Endothelial cell of umbilical vein (primary cell): ENCODE measurements around the gene ABT1.

Experiments used
- EZH2 ChIP-seq: IDR thresholded peaks from 2 replicates; pipeline ENCODE4 v1.6.1; 2012; ENCODE audit warnings: borderline replicate concordance, low read depth, mild to moderate bottlenecking, moderate library complexity, low read length, inconsistent platforms; ENCODE audit not compliant: severe bottlenecking
- GATA2 ChIP-seq: IDR thresholded peaks from 2 replicates; pipeline ENCODE4 v1.7.0; 2011; ENCODE audit warnings: low read depth, mild to moderate bottlenecking, moderate library complexity, mixed read lengths, low read length; ENCODE audit not compliant: insufficient read length, insufficient read depth
- JUN ChIP-seq: IDR thresholded peaks from 2 replicates; pipeline ENCODE4 v1.6.1; 2011; ENCODE audit warnings: borderline replicate concordance, low read depth; ENCODE audit not compliant: insufficient read length, insufficient read depth
- MYC ChIP-seq: IDR thresholded peaks from one replicate; pipeline ENCODE4 v1.6.1; 2011; ENCODE audit warnings: mild to moderate bottlenecking, low read depth, low read length
- POLR2A ChIP-seq: IDR thresholded peaks from 2 replicates; pipeline ENCODE4 v1.6.1; 2012; ENCODE audit warnings: low read depth, mild to moderate bottlenecking, control low read depth, low read length
- POLR2AphosphoS5 ChIP-seq: IDR thresholded peaks from 2 replicates; pipeline ENCODE4 v1.6.1; 2012; ENCODE audit warnings: low read depth, mild to moderate bottlenecking, control low read depth, low read length, moderate library complexity; ENCODE audit not compliant: insufficient read depth
- TF ChIP-seq, protein P1 (sequence below), 2 donors: IDR thresholded peaks; 1 replicate in 1 of 2; 2 replicates in 1 of 2; pipeline ENCODE4 v1.5.1; 2011; ENCODE audit warnings: low read length in 2 of 2, mild to moderate bottlenecking in 2 of 2, moderate library complexity in 2 of 2, control low read depth in 1 of 2, inconsistent platforms in 1 of 2, low read depth in 1 of 2; ENCODE audit not compliant: insufficient read depth in 1 of 2; ENCODE audit errors: extremely low read depth in 1 of 2
- TF ChIP-seq, protein P2 (sequence below): IDR thresholded peaks from 2 replicates; pipeline ENCODE4 v1.6.1; 2011; ENCODE audit not compliant: insufficient read depth, insufficient read length

DNA sequence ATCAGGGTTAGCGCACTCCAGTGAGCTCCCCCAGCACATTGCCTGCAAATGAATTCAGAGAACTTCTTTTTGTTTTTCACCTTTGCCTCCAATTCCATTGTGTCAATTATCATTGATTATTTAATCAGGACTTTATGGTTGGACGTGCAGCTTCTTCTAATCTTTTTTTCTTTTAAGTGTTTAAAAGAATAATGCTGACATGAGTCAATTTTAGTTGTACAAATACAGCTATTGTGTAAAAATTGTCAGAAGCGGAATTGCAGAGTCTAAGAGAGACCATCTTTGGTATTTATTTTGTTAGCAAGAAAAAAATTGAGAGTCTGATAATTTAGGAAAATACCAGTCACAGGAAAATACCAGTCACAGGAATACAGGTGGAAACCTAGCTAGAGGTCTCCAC, 5.5 kb downstream of the ABT1 start:
- no peak for TF ChIP-seq JUN
- TF ChIP-seq POLR2AphosphoS5: no peak
- no peak for TF ChIP-seq POLR2A
- TF ChIP-seq, protein P1, sequence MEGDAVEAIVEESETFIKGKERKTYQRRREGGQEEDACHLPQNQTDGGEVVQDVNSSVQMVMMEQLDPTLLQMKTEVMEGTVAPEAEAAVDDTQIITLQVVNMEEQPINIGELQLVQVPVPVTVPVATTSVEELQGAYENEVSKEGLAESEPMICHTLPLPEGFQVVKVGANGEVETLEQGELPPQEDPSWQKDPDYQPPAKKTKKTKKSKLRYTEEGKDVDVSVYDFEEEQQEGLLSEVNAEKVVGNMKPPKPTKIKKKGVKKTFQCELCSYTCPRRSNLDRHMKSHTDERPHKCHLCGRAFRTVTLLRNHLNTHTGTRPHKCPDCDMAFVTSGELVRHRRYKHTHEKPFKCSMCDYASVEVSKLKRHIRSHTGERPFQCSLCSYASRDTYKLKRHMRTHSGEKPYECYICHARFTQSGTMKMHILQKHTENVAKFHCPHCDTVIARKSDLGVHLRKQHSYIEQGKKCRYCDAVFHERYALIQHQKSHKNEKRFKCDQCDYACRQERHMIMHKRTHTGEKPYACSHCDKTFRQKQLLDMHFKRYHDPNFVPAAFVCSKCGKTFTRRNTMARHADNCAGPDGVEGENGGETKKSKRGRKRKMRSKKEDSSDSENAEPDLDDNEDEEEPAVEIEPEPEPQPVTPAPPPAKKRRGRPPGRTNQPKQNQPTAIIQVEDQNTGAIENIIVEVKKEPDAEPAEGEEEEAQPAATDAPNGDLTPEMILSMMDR (IDR thresholded peaks at IDR 0.05; ENCODE audit: extremely low read depth in 1 of 2, insufficient read depth in 1 of 2, low read depth in 1 of 2, low read length in 2 of 2): no peak
- no peak for TF ChIP-seq MYC
- TF ChIP-seq EZH2: no peak
- TF ChIP-seq, protein P2, sequence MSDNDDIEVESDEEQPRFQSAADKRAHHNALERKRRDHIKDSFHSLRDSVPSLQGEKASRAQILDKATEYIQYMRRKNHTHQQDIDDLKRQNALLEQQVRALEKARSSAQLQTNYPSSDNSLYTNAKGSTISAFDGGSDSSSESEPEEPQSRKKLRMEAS: no peak
- TF ChIP-seq GATA2: no peak
